ENCODE results near the gene TMEM200B.

DNA sequence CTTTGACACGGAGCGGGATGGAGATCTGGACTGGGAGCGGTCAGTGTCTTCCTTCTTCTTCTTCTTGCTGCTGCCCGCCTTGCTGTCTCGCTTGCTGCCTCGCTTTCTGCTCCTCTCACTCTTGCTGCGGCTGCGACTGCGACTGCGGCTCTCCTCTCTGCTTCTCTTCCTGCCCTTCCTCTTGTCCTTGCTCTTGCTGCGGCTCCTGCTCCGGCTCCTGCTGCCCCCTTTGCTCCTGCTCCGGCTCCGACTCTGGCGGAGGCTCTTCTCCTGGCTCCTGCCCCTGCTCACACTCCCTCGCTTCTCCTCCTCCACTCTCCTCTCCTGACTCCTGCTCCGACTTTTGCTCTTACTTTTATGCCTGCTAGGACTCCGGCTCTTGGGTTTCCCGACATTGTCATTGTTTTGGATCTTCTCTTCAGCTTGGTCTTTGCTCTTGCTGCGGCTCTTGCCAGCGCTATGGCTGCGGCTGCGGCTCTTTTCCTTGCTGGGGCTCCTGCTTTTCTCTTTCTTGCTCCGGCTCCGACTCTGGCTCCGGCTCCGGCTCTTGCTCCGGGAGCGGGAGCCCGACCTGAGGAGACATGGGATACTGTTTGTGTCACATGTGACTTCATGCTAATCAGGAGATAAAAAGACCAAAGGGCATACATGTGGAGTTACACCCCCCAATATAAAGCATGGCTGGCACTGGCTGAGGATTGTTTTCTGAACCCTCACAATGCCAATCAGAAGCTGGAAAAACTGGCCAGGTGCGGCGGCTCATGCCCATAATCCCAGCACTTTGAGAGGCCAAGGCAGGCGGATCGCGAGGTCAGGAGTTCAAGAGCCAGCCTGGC, 25.2 kb upstream of the TMEM200B start:
- no peak for TF ChIP-seq POLR2A (IDR thresholded peaks at IDR 0.05)
- TF ChIP-seq, protein P1, sequence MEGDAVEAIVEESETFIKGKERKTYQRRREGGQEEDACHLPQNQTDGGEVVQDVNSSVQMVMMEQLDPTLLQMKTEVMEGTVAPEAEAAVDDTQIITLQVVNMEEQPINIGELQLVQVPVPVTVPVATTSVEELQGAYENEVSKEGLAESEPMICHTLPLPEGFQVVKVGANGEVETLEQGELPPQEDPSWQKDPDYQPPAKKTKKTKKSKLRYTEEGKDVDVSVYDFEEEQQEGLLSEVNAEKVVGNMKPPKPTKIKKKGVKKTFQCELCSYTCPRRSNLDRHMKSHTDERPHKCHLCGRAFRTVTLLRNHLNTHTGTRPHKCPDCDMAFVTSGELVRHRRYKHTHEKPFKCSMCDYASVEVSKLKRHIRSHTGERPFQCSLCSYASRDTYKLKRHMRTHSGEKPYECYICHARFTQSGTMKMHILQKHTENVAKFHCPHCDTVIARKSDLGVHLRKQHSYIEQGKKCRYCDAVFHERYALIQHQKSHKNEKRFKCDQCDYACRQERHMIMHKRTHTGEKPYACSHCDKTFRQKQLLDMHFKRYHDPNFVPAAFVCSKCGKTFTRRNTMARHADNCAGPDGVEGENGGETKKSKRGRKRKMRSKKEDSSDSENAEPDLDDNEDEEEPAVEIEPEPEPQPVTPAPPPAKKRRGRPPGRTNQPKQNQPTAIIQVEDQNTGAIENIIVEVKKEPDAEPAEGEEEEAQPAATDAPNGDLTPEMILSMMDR (IDR thresholded peaks at IDR 0.05) = no peak

Data from testis (tissue), 2 donors.